Activated T-helper 9 cell treated with anti-CD3 and anti-CD28 coated beads, Interleukin-2, amount 50 U/mL, for 16 hours (primary cell): ENCODE data around the gene ADRA1B.

ENCODE experiments used
- DNase-seq: peaks from one replicate; pipeline ENCODE4 v3.0.0-alpha.2; 2020; ENCODE audit warnings: low read depth

The ADRA1B gene

DNA sequence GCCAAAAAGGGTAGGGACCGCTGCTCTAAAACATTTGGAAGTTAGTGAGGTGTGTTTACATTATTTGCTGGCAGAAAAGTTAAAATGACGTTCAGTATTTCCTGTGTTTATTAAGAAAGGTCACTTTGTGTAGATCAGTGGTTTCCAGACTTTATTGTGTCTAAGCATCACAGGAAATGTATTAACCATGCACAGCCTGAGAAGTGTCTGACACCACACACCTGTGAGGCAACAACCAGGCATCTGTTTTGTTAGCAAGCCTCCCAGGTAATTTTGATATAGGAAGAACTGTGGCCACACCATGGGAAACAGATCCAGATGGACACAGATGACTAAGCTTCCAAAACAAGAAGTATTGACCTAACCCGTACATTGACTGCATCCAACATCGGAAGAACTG is 104.7 kb downstream of the ADRA1B start:
- no peak for DNase-seq

GRCh38 chr5:160021831-160022446 is 105.7 kb downstream of the ADRA1B start:
- DNase-seq, result peak; percentile 8
